GM12878 (cell line): ENCODE measurements around the gene LXN. TPM values are rescaled to one million over a fixed set of nuclear protein-coding genes. Genes with fewer than 3 reads are reported as not detected.

Source experiments
- ATAC-seq: fragments of 200-7000 bp; cut with Tn5 transposase; 3 replicates; pipeline ENCODE4 v1.9.1; 2020; ENCODE audit warnings: mild to moderate bottlenecking, moderate library complexity
- BruUV-seq: library from RNA; stranded (reverse); fragments of 400-500 nt; replicated peaks from 2 replicates; lab custom pipeline; 2021; lab: Mats Ljungman, UMichigan
- CTCF ChIA-PET: fragments of 300-600 bp; sonication (Branson Sonifier 250); formaldehyde crosslinking; extraction: SDS; loops from one replicate; lab custom pipeline; 2021; ENCODE audit warnings: inconsistent platforms; lab: Yijun Ruan, JAX
- POLR2A ChIA-PET: fragments of 350-600 bp; formaldehyde crosslinking; extraction: SDS; loops from one replicate; lab custom pipeline; 2021; ENCODE audit warnings: inconsistent platforms; lab: Charles Lee
- RAD21 ChIA-PET: fragments of 300-600 bp; sonication (Branson Sonifier 250); formaldehyde crosslinking; loops from one replicate; lab custom pipeline; 2023; ENCODE audit warnings: antibody characterized with exemption; ENCODE audit not compliant: unreplicated experiment; lab: Charles Lee
- SMC1A ChIA-PET: fragments of 300-600 bp; sonication (Branson Sonifier 250); formaldehyde crosslinking; loops from one replicate; lab custom pipeline; 2023; ENCODE audit not compliant: unreplicated experiment, uncharacterized antibody; lab: Charles Lee
- DNase-seq: peaks from one replicate; pipeline ENCODE4 v3.0.0-alpha.2; 2011; ENCODE audit warnings: low read depth, low spot score
- FAIRE-seq: peaks from 3 replicates; lab custom pipeline; 2011; peaks lifted over from hg19 to GRCh38; lab: Jason Lieb, UNC
- H2AFZ ChIP-seq: 2 replicates; pipeline ENCODE4 v1.6.0; 2011; ENCODE audit warnings: low read depth, low read length, control low read depth; ENCODE audit not compliant: control insufficient read depth
- H3K27ac ChIP-seq: 2 replicates; pipeline ENCODE4 v1.5.1; 2011; ENCODE audit warnings: control low read depth; ENCODE audit not compliant: control insufficient read depth, insufficient read depth
- H3K27me3 ChIP-seq, 2 experiments: replicated peaks in 1 of 2; 2 replicates each; pipeline versions ENCODE4 v1.6.0 to v1.6.1; 2011; ENCODE audit warnings: low read length in 1 of 2; ENCODE audit not compliant: control insufficient read depth in 2 of 2, insufficient read depth in 2 of 2
- H3K36me3 ChIP-seq, 2 experiments: 2 replicates each; pipeline ENCODE4 v1.5.1; 2011; ENCODE audit warnings: low read length in 1 of 2; ENCODE audit not compliant: control insufficient read depth in 2 of 2, insufficient read depth in 2 of 2
- H3K4me1 ChIP-seq: 2 replicates; pipeline ENCODE4 v1.6.1; 2011; ENCODE audit warnings: mild to moderate bottlenecking, low read length, moderate library complexity, mixed read lengths; ENCODE audit not compliant: control insufficient read depth, insufficient read depth
- H3K4me2 ChIP-seq: 2 replicates; pipeline ENCODE4 v1.6.0; 2011; ENCODE audit warnings: control low read depth; ENCODE audit not compliant: control insufficient read depth, insufficient read depth
- H3K4me3 ChIP-seq: fragments of 200-600 bp; sonication (generic); 2 replicates; pipeline ENCODE4 v1.5.1; 2016
- H3K79me2 ChIP-seq: 2 replicates; pipeline ENCODE4 v1.6.0; 2011; ENCODE audit warnings: low read length; ENCODE audit not compliant: control insufficient read depth, insufficient read depth
- H3K9ac ChIP-seq: 2 replicates; pipeline ENCODE4 v1.8.0; 2011; ENCODE audit warnings: low read length, control low read depth, mixed read lengths; ENCODE audit not compliant: control insufficient read depth, insufficient read depth
- H3K9me3 ChIP-seq: replicated peaks from 3 replicates; pipeline ENCODE4 v1.5.1; 2011; ENCODE audit warnings: mild to moderate bottlenecking, low read length; ENCODE audit not compliant: control insufficient read depth, insufficient read depth
- H4K20me1 ChIP-seq: 2 replicates; pipeline ENCODE4 v1.6.0; 2011; ENCODE audit not compliant: control insufficient read depth, insufficient read depth
- CBX3 ChIP-seq: fragments of 200-600 bp; sonication (generic); IDR thresholded peaks from 2 replicates; pipeline ENCODE4 v1.6.1; 2016; ENCODE audit warnings: low read depth, borderline replicate concordance
- CBX5 ChIP-seq: sonication (generic); IDR thresholded peaks from 2 replicates; pipeline ENCODE4 v1.6.1; 2016; ENCODE audit warnings: low read depth, moderate library complexity, mild to moderate bottlenecking, inconsistent platforms
- CHD4 ChIP-seq: fragments of 200-600 bp; sonication (generic); IDR thresholded peaks from 2 replicates; pipeline ENCODE4 v1.6.1; 2016; ENCODE audit warnings: mild to moderate bottlenecking
- EED ChIP-seq: sonication (generic); IDR thresholded peaks from 2 replicates; pipeline ENCODE4 v1.6.1; 2016; ENCODE audit warnings: antibody characterized with exemption, low read depth
- EZH2 ChIP-seq: IDR thresholded peaks from 2 replicates; pipeline ENCODE4 v1.6.1; 2012; ENCODE audit warnings: low read depth, mild to moderate bottlenecking, control low read depth, inconsistent platforms, low read length, borderline replicate concordance; ENCODE audit not compliant: control insufficient read depth
- MAX ChIP-seq: IDR thresholded peaks from 2 replicates; pipeline ENCODE4 v1.6.1; 2012; ENCODE audit warnings: low read depth, low read length, improper control_type of control experiment
- MEF2A ChIP-seq: IDR thresholded peaks from 2 replicates; pipeline ENCODE4 v1.6.1; 2011; ENCODE audit warnings: low read depth, mild to moderate bottlenecking, low read length, moderate library complexity; ENCODE audit not compliant: insufficient read depth
- PRDM15 ChIP-seq: fragments of 450-650 bp; formaldehyde crosslinking; IDR thresholded peaks from 2 replicates; pipeline ENCODE4 v1.4.0; 2020; ENCODE audit warnings: mild to moderate bottlenecking, moderate library complexity
- SIX5 ChIP-seq: IDR thresholded peaks from 2 replicates; pipeline ENCODE4 v1.6.1; 2011; ENCODE audit warnings: mild to moderate bottlenecking, low read depth, low read length, moderate library complexity; ENCODE audit not compliant: severe bottlenecking
- SRF ChIP-seq, 2 experiments: IDR thresholded peaks; 2 replicates each; pipeline ENCODE4 v1.6.1; 2011; ENCODE audit warnings: low read depth in 2 of 2, low read length in 2 of 2, mild to moderate bottlenecking in 1 of 2, moderate library complexity in 1 of 2
- TCF12 ChIP-seq: IDR thresholded peaks from 2 replicates; pipeline ENCODE4 v1.6.1; 2011; ENCODE audit warnings: low read depth, mild to moderate bottlenecking, low read length
- WGBS: methylation state at CpG from one replicate; pipeline ENCODE4 v1.1.6; 2016; ENCODE audit warnings: low lambda C conversion rate; ENCODE audit not compliant: insufficient replicate concordance, insufficient coverage; ENCODE audit errors: missing lambda C conversion rate; 5-methylcytosine and 5-hydroxymethylcytosine counted together
- in situ Hi-C: fragments of 300-500 bp; cut with MboI; formaldehyde crosslinking; loops from 9 replicates; pipeline ENCODE4 v1.14.3; 2018; ENCODE audit warnings: mixed read lengths
- intact Hi-C: fragments of 100-400 bp; cut with micrococcal nuclease; formaldehyde crosslinking; loops from one replicate; pipeline ENCODE4 v1.14.2; 2022; ENCODE audit not compliant: unreplicated experiment
- polyA plus RNA-seq, 11 experiments: library from polyadenylated mRNA; depleted of rRNA in 4 of 11; unstranded in 6 of 11; stranded (reverse) in 5 of 11; fragments of >200 nt; fragmentation: Nextera tagmentation in 4 of 11; fragmentation: Illumina TruSeq in 1 of 11; extraction: Ambion mirVana in 4 of 11; extraction: Trizol in 1 of 11; gene quantifications; 1 replicate in 1 of 11; 2 replicates in 10 of 11; pipeline versions ENCODE4 v1.2.1 to v1.2.3, GENCODE V29; 2011 to 2016; ENCODE audit warnings: inconsistent platforms in 2 of 11, missing spikeins in 2 of 11, low read depth in 1 of 11
- total RNA-seq, 4 experiments: library from RNA; depleted of rRNA in 3 of 4; stranded (reverse); fragments of >200 nt in 3 of 4; fragmentation: Illumina TruSeq in 1 of 4; extraction: Trizol in 1 of 4; gene quantifications; 2 replicates each; pipeline versions ENCODE4 v1.2.1 to v1.2.3, GENCODE V29; 2013 to 2021

Gene LXN
- total and polyA plus RNA-seq, 10 of the 15 experiments (the other 5 are each of a cell fraction or from before 2014, with no cell fraction given): 10.7 to 45.0 (median 20.4) TPM

GRCh38 chr3:158678687-158679086, 6.2 kb upstream of the LXN start:
- CTCF ChIA-PET: interaction anchor here (1.0 to 1.6 kb wide), 3 partner anchors 12 to 35 kb away, joined by 3 to 10 read pairs (median 3); partner anchors contain the start of gene GFM1
- Histone ChIP-seq H3K9me3 (no peaks in the 10 kb centered on the region), H3K27ac (no peak overlapping the region), H3K4me3 (no peak overlapping the region), H3K27me3 (no peaks in the 10 kb centered on the region), H3K4me2 (no peak overlapping the region), H3K9ac (no peak overlapping the region), H3K4me1 (no peaks in the 10 kb centered on the region), H3K36me3 (peaks cover 0 to 8% of the 10 kb centered on the region in 2 experiments; a peak in 3 of 4 replicates), H4K20me1 (no peaks in the 10 kb centered on the region), H2AFZ (no peak overlapping the region), H3K79me2 (no peaks in the 10 kb centered on the region)
- intact Hi-C loops: no loop called here
- ATAC-seq (no peak), DNase-seq (no peak), FAIRE-seq (no peak)
- BruUV-seq: no TSS peak
- 93% methylated on average over 2 of the region's 2 CpGs for WGBS
- POLR2A ChIA-PET: no interaction called here
- SMC1A ChIA-PET: no interaction called here
- in situ Hi-C loops: no loop called here
- RAD21 ChIA-PET: no interaction called here
- TF ChIP-seq TCF12: no peak
- TF ChIP-seq SIX5: no peak
- no peak for TF ChIP-seq EED
- no peak for TF ChIP-seq EZH2
- TF ChIP-seq CHD4: no peak
- TF ChIP-seq MEF2A: no peak
- no peak for TF ChIP-seq MAX
- no peak for TF ChIP-seq SRF (IDR thresholded peaks at IDR 0.05; ENCODE audit: low read depth in 2 of 2, low read length in 2 of 2)
- no peak for TF ChIP-seq CBX5
- no peak for TF ChIP-seq PRDM15
- no peak for TF ChIP-seq CBX3
